ENCODE data around the gene ZNF79. TPM values are rescaled to one million over a fixed set of nuclear protein-coding genes. Genes with fewer than 3 reads are reported as not detected.

ZNF79 gene
- total and polyA plus RNA-seq, 2 of the 8 experiments (the other 6 are each of a cell fraction or from before 2014, with no cell fraction given): 2.4 to 7.4 TPM

DNA sequence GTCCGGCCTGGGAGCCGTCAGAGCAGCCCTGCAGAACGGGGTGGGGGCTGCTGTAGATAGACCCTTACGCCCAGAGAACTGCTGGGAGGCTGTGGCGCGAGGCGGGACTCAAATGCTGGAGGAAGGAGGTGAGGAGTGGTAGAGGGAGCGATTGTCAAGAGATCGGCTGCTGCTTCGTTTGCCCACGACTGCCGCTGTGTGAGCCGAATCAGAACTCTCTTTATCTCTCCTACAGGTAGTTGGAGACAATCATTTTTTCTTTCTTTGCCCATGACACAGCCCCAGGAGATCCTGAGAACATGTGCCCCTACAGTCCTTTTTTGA is 456 bp downstream of the ZNF79 start:
- Histone ChIP-seq H3K4me3 (ENCODE audit: extremely low read depth in 1 of 4, insufficient read depth in 2 of 4, low read depth in 3 of 4, low read length in 4 of 4) (peak overlapping the region; percentile 87 to 96 (median 94)), H2BK5ac (ENCODE audit: low read depth, low read length) (peak overlapping the region; percentile 93), H3K4me2 (ENCODE audit: insufficient read depth in 1 of 2, low read depth in 2 of 2, low read length in 2 of 2) (peak overlapping the region; percentile 58 to 74), H3K79me1 (ENCODE audit: low read depth, low read length) (peaks cover 2% of the 10 kb centered on the region; the same call in 1 of the 2 replicates), H4K8ac (ENCODE audit: extremely low read depth, insufficient read depth, low read length) (peak overlapping the region; percentile 63; the same call in 1 of the 2 replicates), H2AFZ (ENCODE audit: low read length) (peak overlapping the region; percentile 87), H3K4me1 (replicated peaks in 1 of 4; ENCODE audit: control insufficient read depth in 3 of 4, insufficient read depth in 4 of 4, low read length in 3 of 4) (peaks cover 0 to 10% (median 5%) of the 10 kb centered on the region in 4 experiments; a peak in 5 of 7 replicates), H3K14ac (ENCODE audit: insufficient read length) (no peak overlapping the region), H2BK15ac (ENCODE audit: low read length) (no peak overlapping the region), H2BK20ac (ENCODE audit: low read length) (no peak overlapping the region), H3K9ac (replicated peaks in 1 of 4; ENCODE audit: extremely low read depth in 1 of 4, low read depth in 3 of 4, low read length in 3 of 4) (peak overlapping the region; percentile 49 to 89 (median 82)), H3K23ac (ENCODE audit: insufficient read length) (no peak overlapping the region), H3K18ac (ENCODE audit: extremely low read depth, low read length) (no peak overlapping the region), H3K79me2 (ENCODE audit: control insufficient read depth in 1 of 2, insufficient read depth in 2 of 2, low read length in 2 of 2) (peaks cover 7 to 44% of the 10 kb centered on the region in 2 experiments), H4K20me1 (replicated peaks in 1 of 2; ENCODE audit: control insufficient read depth in 1 of 2, insufficient read depth in 2 of 2, low read length in 2 of 2) (peaks cover 0 to 5% of the 10 kb centered on the region in 2 experiments), H3K23me2 (ENCODE audit: low read depth, low read length) (peaks cover 13% of the 10 kb centered on the region), H3K4ac (replicated peaks; ENCODE audit: insufficient read length, low read depth, low read length) (no peak overlapping the region), H3K9me3 (ENCODE audit: insufficient read depth in 2 of 2, low read depth in 1 of 2, low read length in 1 of 2) (no peaks in the 10 kb centered on the region), H3K27me3 (replicated peaks in 1 of 4; ENCODE audit: control insufficient read depth in 3 of 4, extremely low read depth in 1 of 4, insufficient read depth in 3 of 4, low read length in 3 of 4) (no peaks in the 10 kb centered on the region), H2BK12ac (ENCODE audit: low read depth, low read length) (no peak overlapping the region), H2AK5ac (ENCODE audit: low read depth, low read length) (no peak overlapping the region), H2BK120ac (replicated peaks; ENCODE audit: low read depth, low read length) (no peak overlapping the region), H3K36me3 (ENCODE audit: control insufficient read depth in 2 of 4, insufficient read depth in 4 of 4, low read length in 3 of 4) (peaks cover 1 to 9% (median 2%) of the 10 kb centered on the region in 4 experiments; a peak in 6 of 8 replicates), H4K5ac (ENCODE audit: insufficient read length, low read depth, low read length) (no peak overlapping the region), H4K91ac (replicated peaks; ENCODE audit: insufficient read length, low read length) (peak overlapping the region; percentile 41), H3K56ac (replicated peaks; ENCODE audit: insufficient read length, low read depth, low read length) (peak overlapping the region; percentile 13), H3K27ac (ENCODE audit: low read depth, low read length) (0 out of 2 replicates have a peak overlapping the region, but pooled peaks have one; percentile 94)
- DNase-seq (ENCODE audit: low read depth in 1 of 2, low spot score in 2 of 2) (no peak), FAIRE-seq (no peak)
- WGBS, 2 experiments (ENCODE audit: extremely low coverage in 1 of 2, insufficient coverage in 1 of 2, insufficient read length in 1 of 2, insufficient replicate concordance in 2 of 2, low coverage in 1 of 2, low lambda C conversion rate in 2 of 2, missing lambda C conversion rate in 1 of 2): 3% methylated on average over 13 of the region's 13 CpGs; no CpG with 5 or more reads in 1 of the 2 experiments
- ChIA-PET CTCF (ENCODE audit: partially characterized antibody) (interaction anchor here (0.6 to 1.9 kb wide), 6 partner anchors 12 to 510 kb away, joined by 3 to 7 read pairs (median 4); partner anchors contain the start of genes RALGPS1 and SLC2A8), POLR2A (ENCODE audit: partially characterized antibody) (interaction anchor here (0.7 to 6.3 kb wide), 19 partner anchors 9 to 303 kb away, joined by 3 to 59 read pairs (median 4); partner anchors contain the start of genes LRSAM1, RPL12, SLC2A8 and TTC16)
- TF ChIP-seq TCF12 (IDR thresholded peaks at IDR 0.05; ENCODE audit: low read depth, low read length) (no peak), SAP30 (IDR thresholded peaks at IDR 0.05; ENCODE audit: insufficient read depth, insufficient replicate concordance, low read length) (peak; percentile 86), NRF1 (IDR thresholded peaks at IDR 0.05; ENCODE audit: low read depth, low read length) (no peak), KDM5A (IDR thresholded peaks at IDR 0.05; ENCODE audit: low read length) (no peak), TAF1 (IDR thresholded peaks at IDR 0.05; ENCODE audit: low read depth, low read length) (no peak), RXRA (IDR thresholded peaks at IDR 0.05; ENCODE audit: insufficient read depth, low read depth, low read length) (no peak), HDAC2 (IDR thresholded peaks at IDR 0.05; ENCODE audit: borderline replicate concordance in 1 of 2, low read depth in 2 of 2, low read length in 2 of 2) (peak in 1 of 2 experiments; percentile 77; a peak in 1 of 4 replicates), RBBP5 (IDR thresholded peaks at IDR 0.05; ENCODE audit: borderline replicate concordance, low read depth, low read length) (no peak)

Data from H1 (cell line).